ENCODE results near the gene CTDP1. TPM values are rescaled to one million over a fixed set of nuclear protein-coding genes. Genes with fewer than 3 reads are reported as not detected.

The CTDP1 gene
- total RNA-seq, 2 donors from 2014 or later, result 8.8 to 21.8 TPM

- WGBS, 2 donors, result 55 to 67% methylated on average over 24 to 36 of the region's 38 CpGs
- Histone ChIP-seq H3K27ac (no peak overlapping the region), H3K36me3 (replicated peaks in 1 of 2; ENCODE audit: insufficient read depth in 1 of 2, low read depth in 2 of 2) (no peaks in the 10 kb centered on the region), H3K9me3 (no peaks in the 10 kb centered on the region), H3K4me3 (no peak overlapping the region), H3K27me3 (no peaks in the 10 kb centered on the region), H3K4me1 (no peaks in the 10 kb centered on the region)
- TF ChIP-seq CTCF (IDR thresholded peaks at IDR 0.05), result no peak
- no peak for TF ChIP-seq POLR2A (IDR thresholded peaks at IDR 0.05)
- no peak for DNase-seq
- no peak for ATAC-seq
- intact Hi-C loops (cut with DNase I), result no loop called here
Observed at GRCh38 chr18:79772108-79772864, 92.7 kb downstream of the CTDP1 start.

GRCh38 chr18:79772865-79773696 is 93.5 kb downstream of the CTDP1 start:
- H3K27ac ChIP-seq, result no peak overlapping the region
- ATAC-seq (no peak), DNase-seq (no peak)
- H3K27me3 ChIP-seq, result no peaks in the 10 kb centered on the region
- H3K4me3 ChIP-seq, result no peak overlapping the region
- H3K36me3 ChIP-seq (replicated peaks in 1 of 2; ENCODE audit: insufficient read depth in 1 of 2, low read depth in 2 of 2), result no peaks in the 10 kb centered on the region
- H3K4me1 ChIP-seq, result no peaks in the 10 kb centered on the region
- 78 to 80% methylated on average over 28 to 31 of the region's 31 CpGs for WGBS, 2 donors
- no peak for TF ChIP-seq POLR2A (IDR thresholded peaks at IDR 0.05)
- TF ChIP-seq CTCF (IDR thresholded peaks at IDR 0.05), result no peak
- intact Hi-C loops (cut with DNase I), result no loop called here
- H3K9me3 ChIP-seq, result no peaks in the 10 kb centered on the region

GRCh38 chr18:79774111-79774510 is 94.5 kb downstream of the CTDP1 start:
- Histone ChIP-seq H3K27me3 (no peaks in the 10 kb centered on the region), H3K9me3 (no peaks in the 10 kb centered on the region), H3K27ac (no peak overlapping the region), H3K36me3 (replicated peaks in 1 of 2; ENCODE audit: insufficient read depth in 1 of 2, low read depth in 2 of 2) (no peaks in the 10 kb centered on the region), H3K4me3 (no peak overlapping the region), H3K4me1 (no peaks in the 10 kb centered on the region)
- WGBS, 2 donors, result 49 to 68% methylated on average over 10 to 18 of the region's 18 CpGs
- TF ChIP-seq CTCF (IDR thresholded peaks at IDR 0.05) (no peak), POLR2A (IDR thresholded peaks at IDR 0.05) (no peak)
- ATAC-seq (no peak), DNase-seq (no peak)
- intact Hi-C loops (cut with DNase I), result no loop called here

GRCh38 chr18:79775441-79776221 is 96.0 kb downstream of the CTDP1 start:
- no peak for DNase-seq
- WGBS, 2 donors, result 74 to 75% methylated on average over 30 to 35 of the region's 35 CpGs
- no peak for ATAC-seq
- no peaks in the 10 kb centered on the region for H3K9me3 ChIP-seq
- no peaks in the 10 kb centered on the region for H3K27me3 ChIP-seq
- no peaks in the 10 kb centered on the region for H3K4me1 ChIP-seq
- no peak overlapping the region for H3K27ac ChIP-seq
- H3K4me3 ChIP-seq, result no peak overlapping the region
- intact Hi-C loops (cut with DNase I), result no loop called here
- no peaks in the 10 kb centered on the region for H3K36me3 ChIP-seq (replicated peaks in 1 of 2; ENCODE audit: insufficient read depth in 1 of 2, low read depth in 2 of 2)
- no peak for TF ChIP-seq POLR2A (IDR thresholded peaks at IDR 0.05)
- TF ChIP-seq CTCF (IDR thresholded peaks at IDR 0.05), result no peak

Measured in body of pancreas (tissue), 4 donors.